Measurements from ENCODE around the gene PRSS50.
A peak's percentile ranks its signal among the peaks of the same experiment; 100 is the strongest.
"Not testable (repeated sequence)": the region's sequence is repeated elsewhere in the genome, so short reads cannot be mapped to it uniquely, and the experiment has no call there.

Gene PRSS50

GRCh38 chr3:46759239-46760167 is 41.8 kb upstream of the PRSS50 start:
- Histone ChIP-seq H3K4me2 (ENCODE audit: insufficient read depth, low read length) (no peak overlapping the region), H3K4me3 (ENCODE audit: low read depth in 1 of 2, low read length in 2 of 2) (no peak overlapping the region), H3K9me3 (ENCODE audit: insufficient read depth, low read length, severe bottlenecking) (peaks cover 9% of the 10 kb centered on the region), H3K4me1 (ENCODE audit: insufficient read depth, low read length) (no peaks in the 10 kb centered on the region), H2AFZ (ENCODE audit: low read depth, low read length) (no peak overlapping the region), H3K27me3 (ENCODE audit: insufficient read depth, low read length, poor library complexity) (no peaks in the 10 kb centered on the region), H3K79me2 (ENCODE audit: insufficient read depth, low read length) (no peaks in the 10 kb centered on the region), H3K9ac (ENCODE audit: low read depth, low read length) (no peak overlapping the region), H3K27ac (ENCODE audit: low read length) (no peak overlapping the region), H3K36me3 (ENCODE audit: insufficient read depth, low read length) (no peaks in the 10 kb centered on the region), H4K20me1 (ENCODE audit: insufficient read depth, low read length) (no peaks in the 10 kb centered on the region)
- TF ChIP-seq EZH2 (IDR thresholded peaks at IDR 0.05; ENCODE audit: borderline replicate concordance, low read depth, low read length, severe bottlenecking) (no peak), CTCF (IDR thresholded peaks at IDR 0.05; ENCODE audit: borderline replicate concordance, extremely low read depth, low read length, poor library complexity, severe bottlenecking) (no peak)
- ATAC-seq (ENCODE audit: insufficient read depth, low read depth) (no peak), DNase-seq (no peak)

GRCh38 chr3:46756642-46757041 is 39.0 kb upstream of the PRSS50 start:
- Histone ChIP-seq H3K36me3 (ENCODE audit: insufficient read depth, low read length) (no peaks in the 10 kb centered on the region), H3K9me3 (ENCODE audit: insufficient read depth, low read length, severe bottlenecking) (no peaks in the 10 kb centered on the region), H3K4me1 (ENCODE audit: insufficient read depth, low read length) (no peaks in the 10 kb centered on the region), H3K4me3 (ENCODE audit: low read depth in 1 of 2, low read length in 2 of 2) (no peak overlapping the region), H3K27ac (ENCODE audit: low read length) (no peak overlapping the region), H3K27me3 (ENCODE audit: insufficient read depth, low read length, poor library complexity) (no peaks in the 10 kb centered on the region), H3K9ac (ENCODE audit: low read depth, low read length) (no peak overlapping the region), H3K4me2 (ENCODE audit: insufficient read depth, low read length) (no peak overlapping the region), H3K79me2 (ENCODE audit: insufficient read depth, low read length) (no peaks in the 10 kb centered on the region), H2AFZ (ENCODE audit: low read depth, low read length) (no peak overlapping the region), H4K20me1 (ENCODE audit: insufficient read depth, low read length) (no peaks in the 10 kb centered on the region)
- TF ChIP-seq EZH2 (IDR thresholded peaks at IDR 0.05; ENCODE audit: borderline replicate concordance, low read depth, low read length, severe bottlenecking) = no peak
- no peak for TF ChIP-seq CTCF (IDR thresholded peaks at IDR 0.05; ENCODE audit: borderline replicate concordance, extremely low read depth, low read length, poor library complexity, severe bottlenecking)
- ATAC-seq (ENCODE audit: insufficient read depth, low read depth) = no peak
- DNase-seq = no peak

GRCh38 chr3:46755646-46756045 is 38.0 kb upstream of the PRSS50 start:
- H4K20me1 ChIP-seq (ENCODE audit: insufficient read depth, low read length) = no peaks in the 10 kb centered on the region
- no peak for TF ChIP-seq CTCF (IDR thresholded peaks at IDR 0.05; ENCODE audit: borderline replicate concordance, extremely low read depth, low read length, poor library complexity, severe bottlenecking)
- no peak for TF ChIP-seq EZH2 (IDR thresholded peaks at IDR 0.05; ENCODE audit: borderline replicate concordance, low read depth, low read length, severe bottlenecking)
- no peak for DNase-seq
- no peaks in the 10 kb centered on the region for H3K79me2 ChIP-seq (ENCODE audit: insufficient read depth, low read length)
- H3K9ac ChIP-seq (ENCODE audit: low read depth, low read length) = no peak overlapping the region
- H3K27ac ChIP-seq (ENCODE audit: low read length) = no peak overlapping the region
- no peaks in the 10 kb centered on the region for H3K36me3 ChIP-seq (ENCODE audit: insufficient read depth, low read length)
- no peaks in the 10 kb centered on the region for H3K27me3 ChIP-seq (ENCODE audit: insufficient read depth, low read length, poor library complexity)
- H2AFZ ChIP-seq (ENCODE audit: low read depth, low read length) = no peak overlapping the region
- H3K4me1 ChIP-seq (ENCODE audit: insufficient read depth, low read length) = no peaks in the 10 kb centered on the region
- ATAC-seq (ENCODE audit: insufficient read depth, low read depth) = no peak
- no peak overlapping the region for H3K4me2 ChIP-seq (ENCODE audit: insufficient read depth, low read length)
- H3K9me3 ChIP-seq (ENCODE audit: insufficient read depth, low read length, severe bottlenecking) = no peaks in the 10 kb centered on the region
- H3K4me3 ChIP-seq (ENCODE audit: low read depth in 1 of 2, low read length in 2 of 2) = no peak overlapping the region

GRCh38 chr3:46753127-46753526 is 35.5 kb upstream of the PRSS50 start:
- peak; percentile 78 for ATAC-seq (ENCODE audit: insufficient read depth, low read depth)
- H3K9me3 ChIP-seq (ENCODE audit: insufficient read depth, low read length, severe bottlenecking); H3K4me1 ChIP-seq (ENCODE audit: insufficient read depth, low read length); H3K79me2 ChIP-seq (ENCODE audit: insufficient read depth, low read length); H4K20me1 ChIP-seq (ENCODE audit: insufficient read depth, low read length); H2AFZ ChIP-seq (ENCODE audit: low read depth, low read length); H3K9ac ChIP-seq (ENCODE audit: low read depth, low read length); H3K36me3 ChIP-seq (ENCODE audit: insufficient read depth, low read length); H3K4me3 ChIP-seq (ENCODE audit: low read depth in 1 of 2, low read length in 2 of 2); H3K27me3 ChIP-seq (ENCODE audit: insufficient read depth, low read length, poor library complexity); H3K27ac ChIP-seq (ENCODE audit: low read length); H3K4me2 ChIP-seq (ENCODE audit: insufficient read depth, low read length): not testable (repeated sequence)
- DNase-seq = peak; percentile 45
